T-helper 2 cell treated with Interferon-gamma antibody and Interleukin-4, amounts not matched to agents 5 μg/mL and 100 μg/mL, for 36 hours (primary cell): ENCODE results near the gene ZFTA.

Experiments used
- DNase-seq: peaks from one replicate; pipeline ENCODE4 v3.0.0; 2021; ENCODE audit warnings: low spot score
- H3K27ac Mint-ChIP-seq: one replicate; pipeline ENCODE4 v1.8.0; 2021; ENCODE audit warnings: mild to moderate bottlenecking, mixed read lengths
- H3K27me3 Mint-ChIP-seq: one replicate; pipeline ENCODE4 v1.8.0; 2021; ENCODE audit warnings: low read depth, mixed read lengths
- H3K36me3 Mint-ChIP-seq: one replicate; pipeline ENCODE4 v1.8.0; 2021; ENCODE audit warnings: low read depth, mixed read lengths
- H3K4me1 Mint-ChIP-seq: one replicate; pipeline ENCODE4 v1.8.0; 2021; ENCODE audit warnings: low read depth, mixed read lengths
- H3K4me3 Mint-ChIP-seq: one replicate; pipeline ENCODE4 v1.8.0; 2022; ENCODE audit warnings: mild to moderate bottlenecking, moderate library complexity, mixed read lengths
- H3K9me3 Mint-ChIP-seq: one replicate; pipeline ENCODE4 v1.8.0; 2021; ENCODE audit warnings: mixed read lengths

Gene ZFTA

GRCh38 chr11:63767267-63767564 is 1.4 kb downstream of the ZFTA start:
- H3K27ac Mint-ChIP-seq = peak overlapping the region; percentile 87
- H3K36me3 Mint-ChIP-seq = peaks cover 4% of the 10 kb centered on the region
- peaks cover 26% of the 10 kb centered on the region for H3K27me3 Mint-ChIP-seq
- peak overlapping the region; percentile 98 for H3K4me3 Mint-ChIP-seq
- H3K4me1 Mint-ChIP-seq = peaks cover 7% of the 10 kb centered on the region
- no peak for DNase-seq
- no peaks in the 10 kb centered on the region for H3K9me3 Mint-ChIP-seq

- peaks cover 7% of the 10 kb centered on the region for H3K4me1 Mint-ChIP-seq
- peaks cover 4% of the 10 kb centered on the region for H3K36me3 Mint-ChIP-seq
- DNase-seq = no peak
- peak overlapping the region; percentile 98 for H3K4me3 Mint-ChIP-seq
- H3K27ac Mint-ChIP-seq = peak overlapping the region; percentile 20
- peaks cover 23% of the 10 kb centered on the region for H3K27me3 Mint-ChIP-seq
- H3K9me3 Mint-ChIP-seq = no peaks in the 10 kb centered on the region
Measured at GRCh38 chr11:63766531-63767235, 1.9 kb downstream of the ZFTA start.

- H3K27me3 Mint-ChIP-seq = peaks cover 17% of the 10 kb centered on the region
- H3K9me3 Mint-ChIP-seq = no peaks in the 10 kb centered on the region
- H3K4me3 Mint-ChIP-seq = no peak overlapping the region
- H3K4me1 Mint-ChIP-seq = peaks cover 7% of the 10 kb centered on the region
- H3K36me3 Mint-ChIP-seq = peaks cover 4% of the 10 kb centered on the region
- H3K27ac Mint-ChIP-seq = no peak overlapping the region
- DNase-seq = no peak
Measured at GRCh38 chr11:63765688-63766241, 2.8 kb downstream of the ZFTA start.

GRCh38 chr11:63764679-63765647 is 3.6 kb downstream of the ZFTA start:
- Mint-ChIP-seq H3K4me3 (no peak overlapping the region), H3K27me3 (peaks cover 9% of the 10 kb centered on the region), H3K27ac (peak overlapping the region; percentile 20), H3K9me3 (no peaks in the 10 kb centered on the region), H3K4me1 (peaks cover 7% of the 10 kb centered on the region), H3K36me3 (peaks cover 2% of the 10 kb centered on the region)
- DNase-seq = no peak

GRCh38 chr11:63764340-63764678 is 4.3 kb downstream of the ZFTA start:
- peaks cover 6% of the 10 kb centered on the region for H3K27me3 Mint-ChIP-seq
- peaks cover 7% of the 10 kb centered on the region for H3K4me1 Mint-ChIP-seq
- H3K36me3 Mint-ChIP-seq = peaks cover 2% of the 10 kb centered on the region

GRCh38 chr11:63763496-63764339 is 4.9 kb downstream of the ZFTA start:
- Mint-ChIP-seq H3K36me3 (peaks cover 2% of the 10 kb centered on the region), H3K9me3 (no peaks in the 10 kb centered on the region), H3K27ac (no peak overlapping the region), H3K4me1 (peaks cover 7% of the 10 kb centered on the region), H3K27me3 (peaks cover 6% of the 10 kb centered on the region), H3K4me3 (no peak overlapping the region)
- DNase-seq = no peak

More at GRCh38 chr11:63764340-63764678, 4.3 kb downstream of the ZFTA start:
- H3K9me3 Mint-ChIP-seq = no peaks in the 10 kb centered on the region
- no peak for DNase-seq
- H3K4me3 Mint-ChIP-seq = no peak overlapping the region
- H3K27ac Mint-ChIP-seq = no peak overlapping the region

GRCh38 chr11:63762654-63763495 is 5.7 kb downstream of the ZFTA start:
- H3K4me1 Mint-ChIP-seq = peaks cover 7% of the 10 kb centered on the region
- peaks cover 6% of the 10 kb centered on the region for H3K27me3 Mint-ChIP-seq
- peaks cover 2% of the 10 kb centered on the region for H3K36me3 Mint-ChIP-seq
- H3K4me3 Mint-ChIP-seq = no peak overlapping the region
- H3K27ac Mint-ChIP-seq = no peak overlapping the region
- H3K9me3 Mint-ChIP-seq = no peaks in the 10 kb centered on the region
- no peak for DNase-seq

- Mint-ChIP-seq H3K9me3 (no peaks in the 10 kb centered on the region), H3K36me3 (peaks cover 3% of the 10 kb centered on the region), H3K27me3 (no peaks in the 10 kb centered on the region), H3K27ac (no peak overlapping the region), H3K4me1 (peaks cover under 1% of the 10 kb centered on the region), H3K4me3 (no peak overlapping the region)
- no peak for DNase-seq
Measured at GRCh38 chr11:63761931-63762653, 6.5 kb downstream of the ZFTA start.

GRCh38 chr11:63761188-63761587 is 7.4 kb downstream of the ZFTA start:
- Mint-ChIP-seq H3K27me3 (no peaks in the 10 kb centered on the region), H3K9me3 (no peaks in the 10 kb centered on the region), H3K27ac (no peak overlapping the region), H3K36me3 (peaks cover 5% of the 10 kb centered on the region), H3K4me3 (no peak overlapping the region), H3K4me1 (no peaks in the 10 kb centered on the region)
- DNase-seq = no peak

- no peak overlapping the region for H3K4me3 Mint-ChIP-seq
- DNase-seq = no peak
- H3K36me3 Mint-ChIP-seq = peaks cover 5% of the 10 kb centered on the region
- no peaks in the 10 kb centered on the region for H3K27me3 Mint-ChIP-seq
- H3K27ac Mint-ChIP-seq = no peak overlapping the region
- no peaks in the 10 kb centered on the region for H3K4me1 Mint-ChIP-seq
- H3K9me3 Mint-ChIP-seq = no peaks in the 10 kb centered on the region
Measured at GRCh38 chr11:63760487-63761079, 8.0 kb downstream of the ZFTA start.

GRCh38 chr11:63756919-63757761 is 11.4 kb downstream of the ZFTA start:
- no peak for DNase-seq
- H3K9me3 Mint-ChIP-seq = no peaks in the 10 kb centered on the region
- no peak overlapping the region for H3K27ac Mint-ChIP-seq
- no peak overlapping the region for H3K4me3 Mint-ChIP-seq
- H3K36me3 Mint-ChIP-seq = peaks cover 14% of the 10 kb centered on the region
- no peaks in the 10 kb centered on the region for H3K4me1 Mint-ChIP-seq
- H3K27me3 Mint-ChIP-seq = no peaks in the 10 kb centered on the region
